ENCODE data around the gene TCF19. TPM values are rescaled to one million over a fixed set of nuclear protein-coding genes. Genes with fewer than 3 reads are reported as not detected.

Gene TCF19
- polyA plus RNA-seq, 2 of the 4 experiments (the other 2 are of a cell fraction): 7.4 to 11.2 TPM

DNA sequence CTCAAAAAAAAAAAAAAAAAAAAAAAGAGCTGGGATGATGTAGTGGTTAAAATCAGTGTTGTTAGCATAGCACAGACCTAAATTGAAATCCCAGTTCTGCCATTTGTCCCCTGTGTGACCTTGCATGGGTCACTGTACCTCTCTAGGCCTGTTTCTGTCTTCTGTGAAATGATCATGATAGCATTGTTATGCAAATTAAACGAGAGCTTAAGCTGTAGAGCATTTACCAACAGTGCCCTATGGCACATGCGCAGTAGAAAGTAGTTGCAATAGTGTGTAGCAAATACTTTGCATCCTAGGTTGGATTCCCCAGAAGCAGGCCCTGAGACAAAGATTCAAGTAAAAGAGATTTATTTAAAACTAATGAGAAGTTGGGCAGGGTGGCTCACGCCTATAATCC lies 26.8 kb upstream of the TCF19 start:
- ChIA-PET POLR2A (no interaction called here), CTCF (interaction anchor here (0.7 to 7.0 kb wide), 5 partner anchors 8 to 409 kb away, joined by 3 to 46 read pairs (median 3); partner anchors contain the start of gene PSORS1C2)
- H3K4me2 ChIP-seq: no peak overlapping the region
- no peak overlapping the region for H3K4me3 ChIP-seq
- TF ChIP-seq, protein P1, sequence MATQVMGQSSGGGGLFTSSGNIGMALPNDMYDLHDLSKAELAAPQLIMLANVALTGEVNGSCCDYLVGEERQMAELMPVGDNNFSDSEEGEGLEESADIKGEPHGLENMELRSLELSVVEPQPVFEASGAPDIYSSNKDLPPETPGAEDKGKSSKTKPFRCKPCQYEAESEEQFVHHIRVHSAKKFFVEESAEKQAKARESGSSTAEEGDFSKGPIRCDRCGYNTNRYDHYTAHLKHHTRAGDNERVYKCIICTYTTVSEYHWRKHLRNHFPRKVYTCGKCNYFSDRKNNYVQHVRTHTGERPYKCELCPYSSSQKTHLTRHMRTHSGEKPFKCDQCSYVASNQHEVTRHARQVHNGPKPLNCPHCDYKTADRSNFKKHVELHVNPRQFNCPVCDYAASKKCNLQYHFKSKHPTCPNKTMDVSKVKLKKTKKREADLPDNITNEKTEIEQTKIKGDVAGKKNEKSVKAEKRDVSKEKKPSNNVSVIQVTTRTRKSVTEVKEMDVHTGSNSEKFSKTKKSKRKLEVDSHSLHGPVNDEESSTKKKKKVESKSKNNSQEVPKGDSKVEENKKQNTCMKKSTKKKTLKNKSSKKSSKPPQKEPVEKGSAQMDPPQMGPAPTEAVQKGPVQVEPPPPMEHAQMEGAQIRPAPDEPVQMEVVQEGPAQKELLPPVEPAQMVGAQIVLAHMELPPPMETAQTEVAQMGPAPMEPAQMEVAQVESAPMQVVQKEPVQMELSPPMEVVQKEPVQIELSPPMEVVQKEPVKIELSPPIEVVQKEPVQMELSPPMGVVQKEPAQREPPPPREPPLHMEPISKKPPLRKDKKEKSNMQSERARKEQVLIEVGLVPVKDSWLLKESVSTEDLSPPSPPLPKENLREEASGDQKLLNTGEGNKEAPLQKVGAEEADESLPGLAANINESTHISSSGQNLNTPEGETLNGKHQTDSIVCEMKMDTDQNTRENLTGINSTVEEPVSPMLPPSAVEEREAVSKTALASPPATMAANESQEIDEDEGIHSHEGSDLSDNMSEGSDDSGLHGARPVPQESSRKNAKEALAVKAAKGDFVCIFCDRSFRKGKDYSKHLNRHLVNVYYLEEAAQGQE (IDR thresholded peaks at IDR 0.05): no peak
- TF ChIP-seq ATOH8 (CRISPR knock-in tag; IDR thresholded peaks at IDR 0.05; ENCODE audit: low read depth) (no peak), HEYL (CRISPR knock-in tag; IDR thresholded peaks at IDR 0.05) (no peak), USF2 (IDR thresholded peaks at IDR 0.05) (no peak), JUNB (IDR thresholded peaks at IDR 0.05) (no peak), E2F6 (IDR thresholded peaks at IDR 0.05; ENCODE audit: borderline replicate concordance, low read depth) (no peak), RFX5 (IDR thresholded peaks at IDR 0.05) (no peak), KDM5A (IDR thresholded peaks at IDR 0.05) (no peak), ZFP36 (IDR thresholded peaks at IDR 0.05; ENCODE audit: borderline replicate concordance, partially characterized antibody) (no peak), KDM1A (IDR thresholded peaks at IDR 0.05; ENCODE audit: low read depth) (no peak)
- TF ChIP-seq, protein P2, sequence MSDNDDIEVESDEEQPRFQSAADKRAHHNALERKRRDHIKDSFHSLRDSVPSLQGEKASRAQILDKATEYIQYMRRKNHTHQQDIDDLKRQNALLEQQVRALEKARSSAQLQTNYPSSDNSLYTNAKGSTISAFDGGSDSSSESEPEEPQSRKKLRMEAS (IDR thresholded peaks at IDR 0.05): no peak
- TF ChIP-seq, protein P3, sequence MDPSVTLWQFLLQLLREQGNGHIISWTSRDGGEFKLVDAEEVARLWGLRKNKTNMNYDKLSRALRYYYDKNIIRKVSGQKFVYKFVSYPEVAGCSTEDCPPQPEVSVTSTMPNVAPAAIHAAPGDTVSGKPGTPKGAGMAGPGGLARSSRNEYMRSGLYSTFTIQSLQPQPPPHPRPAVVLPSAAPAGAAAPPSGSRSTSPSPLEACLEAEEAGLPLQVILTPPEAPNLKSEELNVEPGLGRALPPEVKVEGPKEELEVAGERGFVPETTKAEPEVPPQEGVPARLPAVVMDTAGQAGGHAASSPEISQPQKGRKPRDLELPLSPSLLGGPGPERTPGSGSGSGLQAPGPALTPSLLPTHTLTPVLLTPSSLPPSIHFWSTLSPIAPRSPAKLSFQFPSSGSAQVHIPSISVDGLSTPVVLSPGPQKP (IDR thresholded peaks at IDR 0.05; ENCODE audit: low read depth, low read length): no peak
- FAIRE-seq (no peak), DNase-seq (ENCODE audit: low read depth in 1 of 2, low spot score in 1 of 2) (no peak), ATAC-seq (no peak)
- H3K9me3 ChIP-seq: no peaks in the 10 kb centered on the region
- no peak overlapping the region for H3K27ac ChIP-seq
- peaks cover 3% of the 10 kb centered on the region; the same call in 2 of the 3 replicates for H3K4me1 ChIP-seq
- 82% methylated on average over 3 of the region's 3 CpGs for WGBS (ENCODE audit: missing lambda C conversion rate)

GRCh38 chr6:31132806-31133205 lies 25.6 kb upstream of the TCF19 start:
- Histone ChIP-seq H3K27ac (no peak overlapping the region), H3K4me1 (peaks cover 2% of the 10 kb centered on the region; the same call in 1 of the 3 replicates), H3K4me3 (no peak overlapping the region), H3K9me3 (no peaks in the 10 kb centered on the region), H3K4me2 (no peak overlapping the region)
- POLR2A ChIA-PET: no interaction called here
- WGBS (ENCODE audit: missing lambda C conversion rate): 76% methylated on average over 6 of the region's 6 CpGs
- DNase-seq (ENCODE audit: low read depth in 1 of 2, low spot score in 1 of 2) (no peak), ATAC-seq (no peak), FAIRE-seq (no peak)
- CTCF ChIA-PET: interaction anchor here (0.6 to 2.3 kb wide), 5 partner anchors 46 to 217 kb away, joined by 3 to 12 read pairs (median 3); no protein-coding TSS in a partner anchor
- TF ChIP-seq RNF2 (IDR thresholded peaks at IDR 0.05; ENCODE audit: borderline replicate concordance, low read depth) (no peak), HEYL (CRISPR knock-in tag; IDR thresholded peaks at IDR 0.05) (no peak), USF2 (IDR thresholded peaks at IDR 0.05) (no peak), ZFP36 (IDR thresholded peaks at IDR 0.05; ENCODE audit: borderline replicate concordance, partially characterized antibody) (no peak), HMGXB4 (CRISPR knock-in tag; IDR thresholded peaks at IDR 0.05; ENCODE audit: borderline replicate concordance) (no peak), MYC (IDR thresholded peaks at IDR 0.05; ENCODE audit: borderline replicate concordance, low read length) (no peak), RFX5 (IDR thresholded peaks at IDR 0.05) (no peak), RAD21 (conservative IDR thresholded peaks at IDR 0.05 in 1 of 2, IDR thresholded peaks at IDR 0.05 in 1 of 2) (no peak), TFCP2L1 (CRISPR knock-in tag; IDR thresholded peaks at IDR 0.05) (no peak), E2F6 (IDR thresholded peaks at IDR 0.05; ENCODE audit: borderline replicate concordance, low read depth) (no peak), NFE2L2 (conservative IDR thresholded peaks at IDR 0.05; ENCODE audit: low read length) (no peak), POLR2A (IDR thresholded peaks at IDR 0.05; ENCODE audit: low read length) (no peak), POLR2AphosphoS2 (conservative IDR thresholded peaks at IDR 0.05; ENCODE audit: low read length) (no peak), EHF (CRISPR knock-in tag; IDR thresholded peaks at IDR 0.05) (no peak), CBX2 (IDR thresholded peaks at IDR 0.05; ENCODE audit: borderline replicate concordance, low read depth) (no peak)

All from A549 (cell line).